22Rv1 (cell line): ENCODE results near the gene LAMB2.

Experiments
- ZFX ChIP-seq: fragments of 450-650 bp; IDR thresholded peaks from 2 replicates; pipeline ENCODE4 v1.6.1; 2017; ENCODE audit warnings: antibody characterized with exemption, borderline replicate concordance
- TF ChIP-seq, protein P1 (sequence below): fragments of 450-650 bp; IDR thresholded peaks from 2 replicates; pipeline ENCODE4 v1.5.1; 2017; ENCODE audit warnings: mild to moderate bottlenecking

DNA sequence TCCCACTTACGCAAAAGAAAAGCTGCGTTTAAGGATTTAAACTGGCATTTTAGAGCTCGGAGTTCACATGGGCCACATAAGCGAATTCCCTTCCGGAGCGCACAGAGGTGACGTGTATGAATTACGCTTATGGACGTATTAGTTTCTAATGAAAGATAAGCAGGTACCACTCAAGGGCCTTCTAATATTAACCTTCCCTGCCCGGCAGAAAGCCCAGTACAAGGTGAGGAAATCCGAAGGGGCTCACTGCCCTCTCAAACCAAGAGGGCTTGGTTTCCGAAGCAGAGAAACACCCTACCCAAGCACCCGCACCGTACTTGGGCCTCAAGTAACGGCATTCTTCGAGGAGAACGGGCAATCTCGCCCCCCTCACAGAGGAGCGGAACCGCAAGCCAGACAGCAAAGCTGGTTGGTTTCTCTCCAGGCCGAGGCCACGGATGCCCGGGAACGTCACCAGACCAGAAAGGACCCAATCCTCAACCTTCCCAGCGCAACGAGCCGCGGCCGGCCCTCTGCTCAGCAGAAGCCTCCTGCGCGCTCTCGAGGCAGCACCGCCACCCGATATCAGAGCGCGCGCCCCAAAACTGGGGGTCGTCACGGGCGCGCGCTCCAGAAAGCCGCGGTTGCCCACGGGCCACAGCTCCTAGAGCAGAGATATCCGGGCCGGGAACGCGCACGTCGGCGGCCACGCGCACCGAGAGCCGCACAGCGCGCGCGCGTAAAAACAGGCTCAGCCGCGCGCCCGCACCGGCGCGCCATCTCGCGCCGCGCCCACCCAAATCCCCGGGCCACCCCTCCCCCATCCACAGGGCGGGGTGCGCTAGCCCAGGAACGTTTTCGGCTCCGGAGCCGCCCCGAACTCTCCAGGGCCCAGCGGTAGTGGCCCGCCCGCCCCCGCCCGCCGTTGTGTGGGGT is 39.7 kb downstream of the LAMB2 start:
- TF ChIP-seq, protein P1, sequence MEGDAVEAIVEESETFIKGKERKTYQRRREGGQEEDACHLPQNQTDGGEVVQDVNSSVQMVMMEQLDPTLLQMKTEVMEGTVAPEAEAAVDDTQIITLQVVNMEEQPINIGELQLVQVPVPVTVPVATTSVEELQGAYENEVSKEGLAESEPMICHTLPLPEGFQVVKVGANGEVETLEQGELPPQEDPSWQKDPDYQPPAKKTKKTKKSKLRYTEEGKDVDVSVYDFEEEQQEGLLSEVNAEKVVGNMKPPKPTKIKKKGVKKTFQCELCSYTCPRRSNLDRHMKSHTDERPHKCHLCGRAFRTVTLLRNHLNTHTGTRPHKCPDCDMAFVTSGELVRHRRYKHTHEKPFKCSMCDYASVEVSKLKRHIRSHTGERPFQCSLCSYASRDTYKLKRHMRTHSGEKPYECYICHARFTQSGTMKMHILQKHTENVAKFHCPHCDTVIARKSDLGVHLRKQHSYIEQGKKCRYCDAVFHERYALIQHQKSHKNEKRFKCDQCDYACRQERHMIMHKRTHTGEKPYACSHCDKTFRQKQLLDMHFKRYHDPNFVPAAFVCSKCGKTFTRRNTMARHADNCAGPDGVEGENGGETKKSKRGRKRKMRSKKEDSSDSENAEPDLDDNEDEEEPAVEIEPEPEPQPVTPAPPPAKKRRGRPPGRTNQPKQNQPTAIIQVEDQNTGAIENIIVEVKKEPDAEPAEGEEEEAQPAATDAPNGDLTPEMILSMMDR = no peak
- TF ChIP-seq ZFX = no peak
